Erythroblast (primary cell): Measurements from ENCODE around the gene C14orf39.

Experiments used
- DNase-seq, 2 experiments: peaks; one replicate each; lab custom pipeline; 2025; lab: John Stamatoyannopoulos, UW
- GATA1 ChIP-seq: IDR thresholded peaks from 2 replicates; pipeline ENCODE4 v1.6.1; 2011; ENCODE audit warnings: low read depth, mild to moderate bottlenecking, control low read depth, low read length, moderate library complexity
- POLR2A ChIP-seq: IDR thresholded peaks from 2 replicates; pipeline ENCODE4 v1.6.1; 2011; ENCODE audit warnings: mild to moderate bottlenecking, low read length

C14orf39 gene, protein sequence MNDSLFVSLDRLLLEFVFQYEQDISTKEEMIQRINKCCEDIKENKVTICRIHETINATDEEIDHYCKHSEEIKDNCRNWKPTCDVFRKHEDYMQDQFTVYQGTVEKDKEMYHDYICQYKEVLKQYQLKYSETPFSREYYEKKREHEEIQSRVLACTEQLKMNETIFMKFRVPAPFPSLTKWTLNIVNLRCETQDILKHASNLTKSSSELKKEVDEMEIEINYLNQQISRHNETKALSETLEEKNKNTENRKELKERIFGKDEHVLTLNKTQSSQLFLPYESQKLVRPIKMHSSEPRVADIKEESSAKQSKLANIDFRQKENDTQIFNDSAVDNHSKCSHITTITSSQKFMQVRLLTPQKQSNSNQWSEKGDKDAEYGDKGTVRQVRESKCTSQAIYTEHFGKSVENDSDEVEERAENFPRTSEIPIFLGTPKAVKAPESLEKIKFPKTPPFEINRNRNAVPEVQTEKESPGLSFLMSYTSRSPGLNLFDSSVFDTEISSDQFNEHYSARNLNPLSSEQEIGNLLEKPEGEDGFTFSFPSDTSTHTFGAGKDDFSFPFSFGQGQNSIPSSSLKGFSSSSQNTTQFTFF

DNA sequence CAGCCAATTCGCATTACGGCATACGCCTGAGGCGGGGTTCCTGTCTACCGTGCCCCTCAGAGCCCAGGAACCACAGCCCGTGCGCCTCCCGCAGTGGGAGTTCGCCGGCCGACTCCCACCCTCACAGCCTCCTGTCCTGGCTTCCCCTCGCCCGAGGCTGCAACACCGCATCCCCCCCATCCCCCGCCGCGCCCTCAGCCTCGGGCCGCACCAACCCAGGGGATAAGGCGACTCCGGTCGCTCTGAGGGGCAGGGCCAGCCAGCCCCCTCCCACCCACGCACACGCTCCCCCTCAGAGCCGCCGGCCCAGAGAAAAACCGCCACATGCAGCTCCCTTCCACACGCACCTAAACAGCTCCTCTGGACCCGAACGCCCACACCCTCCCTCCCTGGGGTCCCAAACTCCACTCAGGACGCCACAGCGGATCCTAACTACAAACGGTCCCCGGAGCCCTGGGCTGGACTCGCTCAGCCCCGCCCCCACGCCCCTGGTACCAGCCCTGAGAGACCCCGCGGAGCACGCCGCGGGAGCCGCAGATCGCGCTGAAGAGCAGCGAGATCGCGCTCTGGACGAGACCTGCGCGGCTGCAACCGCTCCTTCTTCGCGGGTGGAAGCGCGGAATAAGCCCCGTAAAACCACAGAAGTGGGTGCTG is at the start of gene C14orf39:
Gene C14orf39, minus strand, starts transcription at position 466 of the 654 bp plus-strand sequence. CDS start 985 bp downstream, outside the sequence.
- peak; percentile 29 to 39 for DNase-seq
- TF ChIP-seq GATA1 (no peak), POLR2A (no peak)

DNA sequence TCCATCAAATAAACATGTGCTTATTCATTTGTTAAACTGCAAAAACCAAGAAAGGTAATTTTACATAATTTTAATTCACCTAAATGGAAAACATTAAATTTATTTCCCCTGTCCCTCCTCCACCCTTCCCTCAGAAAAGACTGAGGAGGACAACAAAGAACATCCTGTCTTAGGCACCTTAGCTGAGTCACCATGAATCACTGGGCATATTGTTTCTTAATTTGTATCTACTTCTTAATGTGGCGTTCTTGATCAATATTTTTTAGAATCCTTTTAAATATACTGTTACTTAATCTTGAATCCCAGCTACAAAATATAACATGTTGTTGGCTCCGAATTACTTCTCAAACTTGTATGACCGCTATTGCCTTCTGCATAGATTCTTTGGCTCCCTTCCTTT is 46.6 kb upstream of the C14orf39 start:
- TF ChIP-seq POLR2A (no peak), GATA1 (no peak)
- DNase-seq, result no peak

DNA sequence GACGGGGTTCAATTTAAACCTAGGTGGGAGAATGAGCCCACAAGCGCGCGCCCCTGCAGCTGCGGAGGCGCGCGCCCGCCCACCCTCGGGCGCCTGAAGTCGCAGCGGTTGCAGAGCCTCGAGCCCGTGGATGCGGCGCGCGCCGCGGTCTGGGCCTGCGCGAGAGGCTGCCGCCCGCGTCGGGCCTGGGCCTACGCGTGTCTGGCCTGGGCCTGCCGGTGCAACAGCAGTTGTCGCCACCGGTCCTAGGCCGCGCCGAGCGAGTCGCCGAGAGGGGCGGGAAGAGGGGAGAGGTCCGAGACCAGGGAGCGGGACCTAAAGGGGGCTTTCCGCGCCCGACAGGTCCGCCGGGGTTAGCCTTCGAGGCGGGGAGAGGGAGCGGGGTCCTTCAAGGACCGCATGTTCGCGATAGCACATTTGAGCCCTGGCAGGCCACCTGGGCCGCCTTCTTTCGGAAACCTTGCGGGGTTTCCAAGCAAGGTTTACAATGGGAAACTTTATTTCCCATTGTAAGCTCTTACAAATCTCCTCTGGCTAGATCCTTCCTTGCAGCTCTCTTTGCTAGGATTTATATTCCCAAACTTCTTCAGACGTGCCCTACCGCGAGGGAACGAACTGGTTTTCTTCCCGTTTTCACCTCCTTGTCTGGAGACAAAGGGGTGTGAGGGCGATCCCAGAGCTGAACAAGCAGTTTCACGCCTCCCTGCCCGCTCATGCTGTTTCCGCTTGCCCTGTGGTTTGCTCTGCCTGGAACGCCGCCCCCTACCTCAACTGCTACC is 29.8 kb upstream of the C14orf39 start:
- no peak for TF ChIP-seq GATA1
- no peak for TF ChIP-seq POLR2A
- DNase-seq, result peak in 1 of 2 experiments; percentile 6

DNA sequence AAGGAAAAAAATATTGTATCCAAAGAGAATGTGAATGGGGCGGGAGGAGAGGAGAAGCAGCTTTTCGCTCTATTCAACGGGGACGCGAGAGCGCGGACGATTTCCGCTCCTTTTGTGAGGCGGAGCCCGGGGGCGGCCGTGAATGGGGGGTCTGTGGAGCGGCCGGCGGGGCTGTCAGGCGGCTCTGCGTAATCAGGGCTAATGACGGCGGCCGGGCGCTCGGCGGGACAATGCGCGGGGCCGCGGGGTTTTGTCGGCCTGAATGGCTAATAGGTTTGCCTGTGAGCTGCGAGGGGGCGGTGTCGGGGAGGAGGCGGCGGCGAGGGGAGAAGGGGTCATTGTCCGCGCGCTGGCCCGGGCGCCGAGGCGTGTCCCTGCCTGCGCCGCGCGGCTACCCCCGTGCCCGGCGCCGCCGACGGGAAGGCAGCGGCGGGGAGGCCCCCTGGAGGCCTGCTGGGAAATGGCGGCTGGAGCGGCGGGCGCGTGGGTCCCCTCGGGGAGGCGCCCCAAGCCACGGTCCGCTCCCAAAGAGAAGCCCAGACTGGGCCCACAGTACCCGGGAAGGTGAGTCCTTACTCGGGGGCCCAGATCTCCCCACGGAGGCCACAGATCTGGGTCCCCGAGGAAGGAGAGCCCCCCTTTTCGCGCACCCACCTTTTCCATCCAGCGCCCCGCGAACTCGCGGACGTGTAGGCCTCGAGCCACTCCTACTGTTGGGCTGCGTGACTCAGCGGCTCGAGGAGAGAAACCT is 29.1 kb upstream of the C14orf39 start:
- DNase-seq, result peak; percentile 27 to 34
- TF ChIP-seq POLR2A, result no peak

DNA sequence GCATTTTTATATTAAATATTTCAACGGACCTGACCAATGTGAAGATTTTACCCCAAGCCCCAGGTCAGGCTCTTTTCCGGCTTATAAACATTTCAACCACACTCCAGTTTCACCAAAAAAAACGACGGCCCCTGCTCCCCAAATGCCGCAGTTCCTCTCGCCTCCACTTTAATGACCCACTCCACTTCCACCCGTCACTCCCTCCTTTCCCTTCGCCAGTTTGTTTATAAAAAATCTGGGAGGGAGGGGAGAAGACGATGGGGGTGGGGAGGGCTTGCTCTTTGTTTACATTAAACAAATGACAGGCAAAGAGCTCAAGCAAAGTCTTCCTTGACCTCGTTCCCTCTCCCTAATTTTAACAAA is 28.5 kb upstream of the C14orf39 start:
- no peak for DNase-seq
- TF ChIP-seq POLR2A (no peak), GATA1 (no peak)

DNA sequence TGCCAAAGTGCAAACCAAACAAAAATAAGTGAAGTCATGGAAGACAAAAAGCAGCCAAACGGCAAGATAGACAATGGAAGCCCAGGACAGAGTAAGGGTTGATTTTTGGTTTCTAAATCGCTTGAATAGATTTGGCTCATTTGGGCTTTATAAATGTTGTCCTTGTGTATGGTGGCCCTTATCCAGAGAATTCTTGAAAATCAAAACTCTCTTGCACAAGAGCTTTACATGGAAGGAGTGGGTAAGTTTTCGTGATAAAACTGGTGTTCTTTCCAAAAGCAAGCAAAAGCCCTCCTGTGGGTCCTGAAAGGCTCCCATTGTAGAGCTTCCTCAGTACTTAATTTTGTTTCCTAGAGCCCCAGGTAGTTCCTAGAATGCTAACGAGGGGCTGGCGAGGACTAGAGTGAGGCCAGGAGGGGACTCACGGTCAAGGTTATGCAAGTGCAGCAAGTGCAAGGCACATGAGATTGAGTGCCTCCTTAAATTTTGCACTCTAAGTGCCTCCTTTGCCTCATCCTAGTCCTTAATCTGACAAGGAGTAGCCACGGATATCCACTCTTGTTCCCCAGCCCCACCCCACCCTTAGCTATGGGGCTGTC is 27.2 kb upstream of the C14orf39 start:
- no peak for DNase-seq
- TF ChIP-seq GATA1 (no peak), POLR2A (no peak)

DNA sequence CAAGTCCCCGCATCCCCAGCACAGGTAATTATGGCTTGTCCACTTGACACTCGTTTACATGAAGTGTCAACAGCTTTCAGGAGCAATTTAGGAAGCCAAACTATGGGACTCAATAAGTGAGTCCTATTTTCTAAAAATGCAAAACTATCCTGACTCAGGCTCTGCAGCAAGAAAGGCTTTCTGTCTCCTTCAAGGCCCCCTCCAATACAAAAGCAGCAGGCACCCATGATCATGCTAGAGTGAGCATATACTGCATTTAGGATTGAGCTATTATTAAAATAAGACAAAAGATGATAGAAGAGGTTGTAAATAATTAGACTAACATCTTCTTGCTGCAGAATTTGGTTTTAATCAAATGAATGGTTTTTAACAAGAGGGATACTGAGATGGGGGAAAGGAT is 26.3 kb upstream of the C14orf39 start:
- no peak for TF ChIP-seq POLR2A
- no peak for TF ChIP-seq GATA1
- DNase-seq, result no peak

DNA sequence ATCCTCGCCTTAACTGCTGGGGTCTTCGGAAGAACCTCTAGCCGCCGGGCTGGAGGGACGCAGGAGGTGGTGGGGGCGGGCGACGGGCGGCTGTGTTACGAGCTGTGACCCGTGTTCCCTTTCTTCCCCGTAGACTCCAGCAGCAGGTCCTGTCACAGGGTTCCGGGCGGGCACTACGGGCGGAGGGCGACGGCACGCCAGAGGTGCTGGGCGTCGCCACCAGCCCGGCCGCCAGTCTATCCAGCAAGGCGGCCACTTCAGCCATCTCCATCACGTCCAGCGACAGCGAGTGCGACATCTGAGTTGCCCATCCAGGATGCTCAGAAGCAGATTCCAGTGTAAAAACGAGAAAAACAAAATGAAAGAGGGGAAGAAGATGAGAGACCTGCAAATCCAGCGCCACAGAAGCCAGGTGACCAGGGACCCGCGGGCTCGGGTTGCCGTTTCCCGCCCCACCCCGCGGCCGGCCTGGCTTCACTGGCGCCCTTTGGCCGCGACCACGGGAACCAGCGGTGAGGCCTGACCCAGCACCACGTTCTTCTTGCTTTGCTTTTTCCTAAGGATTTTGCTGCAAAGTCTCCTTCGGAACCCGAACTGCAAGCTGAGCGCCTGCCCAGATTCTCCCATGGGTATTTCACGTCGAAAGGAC is 25.2 kb upstream of the C14orf39 start:
- no peak for DNase-seq
- TF ChIP-seq POLR2A (no peak), GATA1 (no peak)

DNA sequence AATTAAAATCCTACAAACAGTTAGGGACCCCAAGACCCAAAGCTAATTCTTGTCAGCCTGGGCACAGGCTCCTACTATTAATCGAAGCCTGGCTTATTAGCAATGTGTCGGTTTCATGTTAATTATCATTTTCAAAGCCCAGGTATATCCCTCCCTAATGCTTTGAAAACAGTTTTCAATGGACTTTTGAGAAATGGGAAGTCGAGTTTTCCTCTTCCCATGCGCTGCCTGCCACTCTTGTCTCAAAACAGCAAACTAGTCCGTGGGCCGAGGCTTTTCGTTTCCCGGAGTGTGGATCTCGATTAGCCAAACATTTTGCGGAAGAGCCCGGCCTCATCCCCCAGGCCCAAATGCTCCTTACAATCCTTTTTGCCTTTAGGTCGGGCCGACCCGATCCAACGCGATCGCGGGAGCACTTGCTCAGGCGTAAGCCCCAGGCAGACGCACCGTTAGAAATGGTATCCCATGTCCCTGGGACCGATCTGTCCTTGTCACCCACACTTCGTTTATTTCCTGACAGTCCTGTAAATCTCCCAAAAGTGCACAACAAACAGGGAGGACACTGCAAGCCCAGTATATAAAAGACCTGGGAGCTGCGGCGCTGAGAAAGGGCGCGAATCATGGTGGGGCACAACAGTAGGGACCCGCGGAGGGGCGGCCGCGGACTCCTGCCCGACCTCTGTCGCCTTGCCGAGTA is 24.5 kb upstream of the C14orf39 start:
- TF ChIP-seq GATA1, result no peak
- TF ChIP-seq POLR2A, result no peak
- no peak for DNase-seq

DNA sequence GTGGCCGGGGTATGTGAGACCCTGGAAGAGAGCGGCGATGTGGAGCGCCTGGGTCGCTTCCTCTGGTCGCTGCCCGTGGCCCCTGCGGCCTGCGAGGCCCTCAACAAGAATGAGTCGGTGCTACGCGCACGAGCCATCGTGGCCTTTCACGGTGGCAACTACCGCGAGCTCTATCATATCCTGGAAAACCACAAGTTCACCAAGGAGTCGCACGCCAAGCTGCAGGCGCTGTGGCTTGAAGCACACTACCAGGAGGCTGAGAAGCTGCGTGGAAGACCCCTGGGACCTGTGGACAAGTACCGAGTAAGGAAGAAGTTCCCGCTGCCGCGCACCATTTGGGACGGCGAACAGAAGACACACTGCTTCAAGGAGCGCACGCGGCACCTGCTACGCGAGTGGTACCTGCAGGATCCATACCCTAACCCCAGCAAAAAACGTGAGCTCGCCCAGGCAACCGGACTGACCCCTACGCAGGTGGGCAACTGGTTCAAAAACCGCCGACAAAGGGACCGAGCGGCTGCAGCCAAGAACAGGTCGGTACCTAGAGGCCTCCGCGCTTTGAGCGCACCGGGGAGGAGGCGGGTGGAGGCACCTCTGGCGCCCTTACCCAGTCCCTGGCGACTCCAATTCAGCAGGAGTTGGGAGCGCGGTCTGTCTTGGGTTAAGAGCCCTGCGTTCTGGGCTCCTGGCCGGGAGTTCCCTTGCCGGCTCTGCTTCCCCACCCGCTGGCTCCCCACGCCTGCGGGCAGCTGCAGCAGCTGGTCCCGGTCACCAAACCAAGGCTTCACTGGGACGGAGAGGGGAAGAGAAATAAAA is 23.8 kb upstream of the C14orf39 start:
- no peak for DNase-seq

DNA sequence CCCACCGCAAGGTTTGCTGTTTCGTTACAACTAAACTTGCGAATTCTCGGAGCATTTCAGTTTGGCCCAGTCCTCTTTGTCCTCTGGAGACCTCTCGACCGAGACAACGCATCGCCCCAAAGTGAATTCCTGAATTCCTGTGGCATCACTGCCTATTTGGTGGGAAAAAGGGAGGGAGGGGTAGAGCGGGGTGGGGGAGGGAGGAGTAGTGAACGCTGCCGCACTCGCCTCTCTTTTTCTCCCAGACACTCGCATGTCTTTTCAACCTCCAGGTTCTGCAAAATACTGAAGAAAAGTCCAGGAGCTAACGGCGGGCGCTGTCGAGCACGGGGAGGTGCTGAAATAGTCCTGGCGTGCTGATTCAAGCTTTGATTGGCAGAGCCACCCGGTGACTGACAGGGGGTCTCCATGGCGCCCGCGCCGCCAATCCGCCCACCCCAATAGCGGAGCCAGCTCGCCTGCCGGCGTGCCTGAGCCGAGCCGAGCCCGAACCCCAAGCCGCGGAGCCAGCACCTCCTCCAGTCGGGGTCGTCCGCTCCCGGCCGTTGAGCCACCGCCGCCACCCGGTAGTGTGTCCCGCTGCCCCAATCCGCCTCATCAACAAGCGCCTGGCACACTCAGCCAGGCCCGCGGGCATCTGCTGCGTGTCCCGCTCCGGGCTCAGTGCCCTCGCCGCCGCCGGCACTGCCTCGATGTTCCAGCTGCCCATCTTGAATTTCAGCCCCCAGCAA is 23.0 kb upstream of the C14orf39 start, which contains the start of gene SIX6:
Gene SIX6, plus strand, starts transcription at position 440 of the 731 bp plus-strand sequence. Its CDS starts 253 bp downstream, at position 693.
- no peak for DNase-seq
- TF ChIP-seq GATA1, result no peak
- TF ChIP-seq POLR2A, result no peak

More for the DNA sequence above, 23.8 kb upstream of the C14orf39 start:
- TF ChIP-seq POLR2A (no peak), GATA1 (no peak)
